ENCODE measurements around the gene ST6GALNAC3.

GRCh38 chr1:76148460-76148859 lies 73.9 kb downstream of the ST6GALNAC3 start:
- no peak for TF ChIP-seq CTCF (IDR thresholded peaks at IDR 0.05)
- no peak for TF ChIP-seq EZH2 (IDR thresholded peaks at IDR 0.05)
- no peak for TF ChIP-seq EZH2phosphoT487 (IDR thresholded peaks at IDR 0.05)
